Breast epithelium (tissue), 4 donors: ENCODE measurements around the gene PRR22. TPM values are rescaled to one million over a fixed set of nuclear protein-coding genes. Genes with fewer than 3 reads are reported as not detected.
A peak's percentile ranks its signal among the peaks of the same experiment; 100 is the strongest.

ENCODE experiments used
- DNase-seq, 2 donors: peaks; one replicate each; pipeline ENCODE4 v3.0.0-alpha.2; 2019; ENCODE audit warnings: low spot score in 2 of 2
- H3K27ac ChIP-seq, 2 donors: fragments of 200-600 bp; sonication (generic) in 1 of 2; one replicate each; pipeline ENCODE4 v1.5.1; 2016 to 2019; ENCODE audit warnings: mild to moderate bottlenecking in 1 of 2
- H3K27me3 ChIP-seq, 2 donors: fragments of 200-600 bp; sonication (generic) in 1 of 2; one replicate each; pipeline versions ENCODE4 v1.5.1 to v1.6.0; 2017 to 2019; ENCODE audit warnings: control low read depth in 1 of 2, mild to moderate bottlenecking in 1 of 2
- H3K36me3 ChIP-seq: fragments of 200-600 bp; one replicate; pipeline ENCODE4 v1.5.1; 2019
- H3K4me1 ChIP-seq, 2 donors: fragments of 200-600 bp; sonication (generic); one replicate each; pipeline ENCODE4 v1.5.1; 2016 to 2019; ENCODE audit warnings: control low read depth in 1 of 2
- H3K4me3 ChIP-seq, 3 donors: fragments of 200-600 bp; sonication (generic); 1 replicate in 2 of 3; 2 replicates in 1 of 3; pipeline ENCODE4 v1.5.1; 2016 to 2019; ENCODE audit warnings: mild to moderate bottlenecking in 3 of 3, moderate library complexity in 2 of 3
- H3K9me3 ChIP-seq, 2 donors: fragments of 200-600 bp; sonication (generic) in 1 of 2; one replicate each; pipeline ENCODE4 v1.5.1; 2016 to 2019; ENCODE audit warnings: control low read depth in 1 of 2
- CTCF ChIP-seq, 3 donors: fragments of 450-650 bp; IDR thresholded peaks; one replicate each; pipeline ENCODE4 v1.5.1; 2016 to 2017; ENCODE audit warnings: antibody characterized with exemption in 3 of 3, mild to moderate bottlenecking in 3 of 3, moderate library complexity in 3 of 3
- POLR2A ChIP-seq: fragments of 450-650 bp; IDR thresholded peaks from one replicate; pipeline ENCODE4 v1.6.1; 2016; ENCODE audit warnings: antibody characterized with exemption, mild to moderate bottlenecking, moderate library complexity
- POLR2AphosphoS5 ChIP-seq, 3 donors: sonication (generic); formaldehyde crosslinking; IDR thresholded peaks; one replicate each; pipeline ENCODE4 v1.6.1; 2017; ENCODE audit warnings: antibody characterized with exemption in 3 of 3
- intact Hi-C: fragments of 100-400 bp; cut with DNase I; formaldehyde crosslinking; loops from one replicate; pipeline ENCODE4 v1.15.1; 2023; ENCODE audit warnings: low total_unique reads
- total RNA-seq, 3 donors: library from RNA; depleted of rRNA; stranded (reverse); fragments of >200 nt; gene quantifications; one replicate each; pipeline ENCODE4 v1.1.0, GENCODE V29; 2016

Gene PRR22
- total RNA-seq, 3 donors from 2014 or later, result 0.64 to 2.0 (median 1.2) TPM

GRCh38 chr19:5803752-5804515, 19.4 kb upstream of the PRR22 start:
- Histone ChIP-seq H3K9me3 (no peaks in the 10 kb centered on the region), H3K27me3 (peaks cover 4 to 9% of the 10 kb centered on the region in 2 donors), H3K4me3 (peak overlapping the region; percentile 11 to 65 (median 54)), H3K27ac (peak overlapping the region in 1 of 2 donors; percentile 33), H3K36me3 (no peaks in the 10 kb centered on the region), H3K4me1 (no peaks in the 10 kb centered on the region)
- DNase-seq, result peak; percentile 83 to 85
- TF ChIP-seq POLR2AphosphoS5 (IDR thresholded peaks at IDR 0.05), result no peak
- peak; percentile 54 to 87 (median 78) for TF ChIP-seq CTCF (IDR thresholded peaks at IDR 0.05)
- intact Hi-C loops, result loop anchor here (10.0 kb wide), 1 partner anchor 101 kb away; the partner anchor contains the start of genes NDUFA11 and VMAC

GRCh38 chr19:5803441-5803751, 18.9 kb upstream of the PRR22 start:
- Histone ChIP-seq H3K9me3 (no peaks in the 10 kb centered on the region), H3K36me3 (no peaks in the 10 kb centered on the region), H3K4me1 (no peaks in the 10 kb centered on the region), H3K4me3 (peak overlapping the region; percentile 11 to 65 (median 54)), H3K27me3 (peaks cover 4 to 9% of the 10 kb centered on the region in 2 donors), H3K27ac (no peak overlapping the region)
- intact Hi-C loops, result loop anchor here (10.0 kb wide), 1 partner anchor 101 kb away; the partner anchor contains the start of genes NDUFA11 and VMAC
- TF ChIP-seq POLR2AphosphoS5 (IDR thresholded peaks at IDR 0.05) (no peak), CTCF (IDR thresholded peaks at IDR 0.05) (no peak), POLR2A (no peak)
- no peak for DNase-seq

- no peaks in the 10 kb centered on the region for H3K36me3 ChIP-seq
- H3K4me1 ChIP-seq, result no peaks in the 10 kb centered on the region
- H3K9me3 ChIP-seq, result no peaks in the 10 kb centered on the region
- intact Hi-C loops, result loop anchor here (10.0 kb wide), 1 partner anchor 103 kb away; the partner anchor contains the start of genes NDUFA11 and VMAC
- no peak for DNase-seq
- TF ChIP-seq POLR2A, result no peak
- no peak for TF ChIP-seq CTCF (IDR thresholded peaks at IDR 0.05)
- TF ChIP-seq POLR2AphosphoS5 (IDR thresholded peaks at IDR 0.05), result no peak
- no peak overlapping the region for H3K27ac ChIP-seq
- peaks cover 4 to 9% of the 10 kb centered on the region in 2 donors for H3K27me3 ChIP-seq
- H3K4me3 ChIP-seq, result no peak overlapping the region
Observed at GRCh38 chr19:5801796-5802619, 17.5 kb upstream of the PRR22 start.

- no peak for TF ChIP-seq POLR2AphosphoS5 (IDR thresholded peaks at IDR 0.05)
- TF ChIP-seq CTCF (IDR thresholded peaks at IDR 0.05), result no peak
- no peak for TF ChIP-seq POLR2A
- no peak for DNase-seq
- H3K4me1 ChIP-seq, result no peaks in the 10 kb centered on the region
- intact Hi-C loops, result loop anchor here (10.0 kb wide), 1 partner anchor 104 kb away; the partner anchor contains the start of genes NDUFA11 and VMAC
- H3K9me3 ChIP-seq, result no peaks in the 10 kb centered on the region
- peaks cover 3 to 9% of the 10 kb centered on the region in 2 donors for H3K27me3 ChIP-seq
- no peaks in the 10 kb centered on the region for H3K36me3 ChIP-seq
- H3K4me3 ChIP-seq, result no peak overlapping the region
- H3K27ac ChIP-seq, result no peak overlapping the region
Observed at GRCh38 chr19:5800361-5801270, 16.1 kb upstream of the PRR22 start.
